LNCAP (cell line): ENCODE measurements around the gene APLF.

Experiments used
- TF ChIP-seq, protein P1 (sequence below): fragments of 450-650 bp; IDR thresholded peaks from 2 replicates; pipeline ENCODE4 v1.5.1; 2017; ENCODE audit warnings: mild to moderate bottlenecking

APLF gene

GRCh38 chr2:68487773-68488355, 20.5 kb downstream of the APLF start:
- TF ChIP-seq, protein P1, sequence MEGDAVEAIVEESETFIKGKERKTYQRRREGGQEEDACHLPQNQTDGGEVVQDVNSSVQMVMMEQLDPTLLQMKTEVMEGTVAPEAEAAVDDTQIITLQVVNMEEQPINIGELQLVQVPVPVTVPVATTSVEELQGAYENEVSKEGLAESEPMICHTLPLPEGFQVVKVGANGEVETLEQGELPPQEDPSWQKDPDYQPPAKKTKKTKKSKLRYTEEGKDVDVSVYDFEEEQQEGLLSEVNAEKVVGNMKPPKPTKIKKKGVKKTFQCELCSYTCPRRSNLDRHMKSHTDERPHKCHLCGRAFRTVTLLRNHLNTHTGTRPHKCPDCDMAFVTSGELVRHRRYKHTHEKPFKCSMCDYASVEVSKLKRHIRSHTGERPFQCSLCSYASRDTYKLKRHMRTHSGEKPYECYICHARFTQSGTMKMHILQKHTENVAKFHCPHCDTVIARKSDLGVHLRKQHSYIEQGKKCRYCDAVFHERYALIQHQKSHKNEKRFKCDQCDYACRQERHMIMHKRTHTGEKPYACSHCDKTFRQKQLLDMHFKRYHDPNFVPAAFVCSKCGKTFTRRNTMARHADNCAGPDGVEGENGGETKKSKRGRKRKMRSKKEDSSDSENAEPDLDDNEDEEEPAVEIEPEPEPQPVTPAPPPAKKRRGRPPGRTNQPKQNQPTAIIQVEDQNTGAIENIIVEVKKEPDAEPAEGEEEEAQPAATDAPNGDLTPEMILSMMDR = peak; percentile 48; the same call in 1 of the 2 replicates

DNA sequence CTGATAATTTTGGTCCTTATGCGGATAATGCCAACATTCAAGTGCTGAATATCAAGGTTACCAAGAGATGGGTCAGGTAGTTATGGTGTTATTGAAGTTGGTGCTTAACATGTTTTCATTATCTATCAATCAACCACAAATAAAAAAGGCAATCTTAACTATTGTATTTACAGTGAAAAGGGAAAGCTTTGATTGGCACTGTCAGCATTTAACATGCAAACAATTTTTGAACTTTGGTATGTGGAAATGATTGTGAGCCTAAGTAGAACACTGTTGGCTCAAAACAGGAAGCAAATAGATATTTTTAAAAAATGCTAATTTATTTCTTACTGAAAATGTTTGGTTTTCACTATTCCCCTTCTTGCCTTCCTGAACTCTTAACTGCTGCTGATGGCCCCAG, 21.9 kb downstream of the APLF start:
- TF ChIP-seq, protein P1 = no peak

GRCh38 chr2:68491582-68491981, 24.2 kb downstream of the APLF start:
- TF ChIP-seq, protein P1 = no peak

GRCh38 chr2:68499133-68499532, 31.7 kb downstream of the APLF start:
- TF ChIP-seq, protein P1 = no peak

- TF ChIP-seq, protein P1 = no peak
Measured at GRCh38 chr2:68500649-68501048, 33.3 kb downstream of the APLF start.

- TF ChIP-seq, protein P1 = no peak
Measured at GRCh38 chr2:68501768-68502167, 34.4 kb downstream of the APLF start.

DNA sequence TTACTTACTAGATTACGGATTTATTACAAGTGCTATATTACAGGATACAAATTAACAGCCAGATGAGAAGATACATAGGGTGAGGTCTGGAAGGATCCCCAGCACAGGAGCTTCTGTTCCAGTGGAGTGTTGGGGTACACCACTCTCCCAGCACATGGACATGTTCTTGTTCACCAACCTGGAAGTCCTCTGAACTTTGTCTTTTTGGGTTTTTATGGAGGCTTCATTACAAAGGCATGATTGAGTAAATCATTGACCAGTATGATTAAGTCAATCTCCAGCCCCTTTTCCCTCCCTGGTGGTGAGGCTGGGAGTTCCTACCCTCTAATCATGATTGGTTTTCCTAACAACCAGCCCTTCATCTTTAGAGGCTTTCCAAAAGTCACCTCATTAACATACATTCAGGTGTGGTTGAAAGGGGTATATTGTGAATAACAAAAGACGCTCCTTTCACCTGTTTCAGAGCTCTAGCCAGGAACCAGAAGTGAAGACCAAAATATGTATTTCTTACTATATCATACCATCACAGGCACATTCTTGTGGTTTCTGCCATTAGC, 38.3 kb downstream of the APLF start:
- TF ChIP-seq, protein P1 = no peak

- TF ChIP-seq, protein P1 = no peak
Measured at GRCh38 chr2:68506170-68506569, 38.8 kb downstream of the APLF start.
